ENCODE measurements around the gene ZNF804A.

DNA sequence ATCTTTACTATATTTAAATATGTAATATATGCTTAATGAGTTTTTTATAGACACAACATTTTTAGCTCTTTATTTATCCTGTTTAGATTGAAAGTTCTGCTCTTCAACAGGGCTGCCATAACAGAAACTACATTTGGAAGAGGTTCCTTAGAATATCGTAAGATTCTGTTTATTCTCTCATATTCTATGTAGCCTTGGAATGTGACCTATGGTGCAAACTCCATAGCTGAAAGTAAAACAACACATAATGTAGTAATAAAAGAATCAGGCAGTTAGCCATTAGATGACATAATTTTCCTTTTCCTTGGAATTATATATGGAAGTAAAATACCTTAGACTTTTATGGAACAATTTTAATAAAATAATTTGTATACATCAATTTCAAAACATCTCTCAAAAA, 91.3 kb downstream of the ZNF804A start:
- TF ChIP-seq, protein P1, sequence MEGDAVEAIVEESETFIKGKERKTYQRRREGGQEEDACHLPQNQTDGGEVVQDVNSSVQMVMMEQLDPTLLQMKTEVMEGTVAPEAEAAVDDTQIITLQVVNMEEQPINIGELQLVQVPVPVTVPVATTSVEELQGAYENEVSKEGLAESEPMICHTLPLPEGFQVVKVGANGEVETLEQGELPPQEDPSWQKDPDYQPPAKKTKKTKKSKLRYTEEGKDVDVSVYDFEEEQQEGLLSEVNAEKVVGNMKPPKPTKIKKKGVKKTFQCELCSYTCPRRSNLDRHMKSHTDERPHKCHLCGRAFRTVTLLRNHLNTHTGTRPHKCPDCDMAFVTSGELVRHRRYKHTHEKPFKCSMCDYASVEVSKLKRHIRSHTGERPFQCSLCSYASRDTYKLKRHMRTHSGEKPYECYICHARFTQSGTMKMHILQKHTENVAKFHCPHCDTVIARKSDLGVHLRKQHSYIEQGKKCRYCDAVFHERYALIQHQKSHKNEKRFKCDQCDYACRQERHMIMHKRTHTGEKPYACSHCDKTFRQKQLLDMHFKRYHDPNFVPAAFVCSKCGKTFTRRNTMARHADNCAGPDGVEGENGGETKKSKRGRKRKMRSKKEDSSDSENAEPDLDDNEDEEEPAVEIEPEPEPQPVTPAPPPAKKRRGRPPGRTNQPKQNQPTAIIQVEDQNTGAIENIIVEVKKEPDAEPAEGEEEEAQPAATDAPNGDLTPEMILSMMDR (IDR thresholded peaks at IDR 0.05), result no peak
- TF ChIP-seq POLR2A (IDR thresholded peaks at IDR 0.05), result no peak

Measured in uterus (tissue), 2 donors.